NB4 (cell line): ENCODE results near the gene GAB2.

Experiments
- DNase-seq: peaks from one replicate; pipeline ENCODE4 v3.0.0; 2010; ENCODE audit warnings: low read depth
- H3K4me3 ChIP-seq: one replicate; pipeline ENCODE4 v1.5.1; 2011; ENCODE audit warnings: mild to moderate bottlenecking, low read depth, low read length, moderate library complexity
- MYC ChIP-seq: IDR thresholded peaks from 2 replicates; pipeline ENCODE4 v1.6.1; 2011; ENCODE audit warnings: low read depth, low read length
- POLR2A ChIP-seq: IDR thresholded peaks from 2 replicates; pipeline ENCODE4 v1.6.1; 2011; ENCODE audit warnings: mild to moderate bottlenecking; ENCODE audit not compliant: insufficient read length; ENCODE audit errors: extremely low read depth
- TF ChIP-seq, protein P1 (sequence below): IDR thresholded peaks from one replicate; pipeline ENCODE4 v1.5.1; 2012; ENCODE audit warnings: low read depth, low read length
- TF ChIP-seq, protein P2 (sequence below): IDR thresholded peaks from 2 replicates; pipeline ENCODE4 v1.6.1; 2011; ENCODE audit warnings: low read depth, low read length

Gene GAB2

GRCh38 chr11:78217650-78218541, 199.7 kb downstream of the GAB2 start:
- TF ChIP-seq, protein P1, sequence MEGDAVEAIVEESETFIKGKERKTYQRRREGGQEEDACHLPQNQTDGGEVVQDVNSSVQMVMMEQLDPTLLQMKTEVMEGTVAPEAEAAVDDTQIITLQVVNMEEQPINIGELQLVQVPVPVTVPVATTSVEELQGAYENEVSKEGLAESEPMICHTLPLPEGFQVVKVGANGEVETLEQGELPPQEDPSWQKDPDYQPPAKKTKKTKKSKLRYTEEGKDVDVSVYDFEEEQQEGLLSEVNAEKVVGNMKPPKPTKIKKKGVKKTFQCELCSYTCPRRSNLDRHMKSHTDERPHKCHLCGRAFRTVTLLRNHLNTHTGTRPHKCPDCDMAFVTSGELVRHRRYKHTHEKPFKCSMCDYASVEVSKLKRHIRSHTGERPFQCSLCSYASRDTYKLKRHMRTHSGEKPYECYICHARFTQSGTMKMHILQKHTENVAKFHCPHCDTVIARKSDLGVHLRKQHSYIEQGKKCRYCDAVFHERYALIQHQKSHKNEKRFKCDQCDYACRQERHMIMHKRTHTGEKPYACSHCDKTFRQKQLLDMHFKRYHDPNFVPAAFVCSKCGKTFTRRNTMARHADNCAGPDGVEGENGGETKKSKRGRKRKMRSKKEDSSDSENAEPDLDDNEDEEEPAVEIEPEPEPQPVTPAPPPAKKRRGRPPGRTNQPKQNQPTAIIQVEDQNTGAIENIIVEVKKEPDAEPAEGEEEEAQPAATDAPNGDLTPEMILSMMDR = no peak
- TF ChIP-seq MYC (no peak), POLR2A (no peak)
- TF ChIP-seq, protein P2, sequence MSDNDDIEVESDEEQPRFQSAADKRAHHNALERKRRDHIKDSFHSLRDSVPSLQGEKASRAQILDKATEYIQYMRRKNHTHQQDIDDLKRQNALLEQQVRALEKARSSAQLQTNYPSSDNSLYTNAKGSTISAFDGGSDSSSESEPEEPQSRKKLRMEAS = no peak
- DNase-seq = no peak
- H3K4me3 ChIP-seq = no peak overlapping the region

DNA sequence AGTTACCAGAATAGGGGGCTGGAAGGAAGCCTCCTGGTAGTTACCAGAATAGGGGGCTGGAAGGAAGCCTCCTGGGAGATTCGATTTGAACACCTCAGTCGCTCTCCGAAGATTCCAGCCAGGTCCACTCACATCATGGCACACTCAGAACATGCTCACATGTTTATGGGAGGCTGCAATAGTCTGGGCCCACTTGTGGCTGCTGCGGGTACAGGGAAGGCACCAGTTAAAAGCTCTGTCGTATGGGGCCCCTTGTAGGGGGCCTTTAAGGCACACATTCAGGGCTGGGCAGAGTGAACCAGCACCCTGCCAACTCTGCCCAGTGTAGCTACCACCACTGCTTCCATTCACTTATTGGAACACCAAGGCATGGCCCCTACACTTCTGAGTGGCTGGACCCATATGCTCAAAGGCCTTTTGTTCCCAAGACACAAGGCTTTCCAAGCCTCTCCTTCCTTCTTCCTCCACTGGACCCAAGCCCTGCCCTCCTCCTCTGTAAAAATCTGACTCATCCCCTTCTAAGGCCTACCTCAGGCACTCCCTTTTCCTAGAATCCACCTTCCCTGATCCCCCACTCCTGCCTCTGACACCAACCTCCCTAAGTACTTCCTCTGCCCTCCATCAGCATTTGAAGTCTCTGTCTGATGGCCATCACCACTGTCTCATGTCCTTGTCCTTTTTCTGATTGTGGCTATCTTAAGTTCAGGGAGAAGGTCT, 200.9 kb downstream of the GAB2 start:
- TF ChIP-seq POLR2A = no peak
- TF ChIP-seq, protein P1 = no peak
- no peak for TF ChIP-seq MYC
- TF ChIP-seq, protein P2 = no peak
- no peak for DNase-seq

DNA sequence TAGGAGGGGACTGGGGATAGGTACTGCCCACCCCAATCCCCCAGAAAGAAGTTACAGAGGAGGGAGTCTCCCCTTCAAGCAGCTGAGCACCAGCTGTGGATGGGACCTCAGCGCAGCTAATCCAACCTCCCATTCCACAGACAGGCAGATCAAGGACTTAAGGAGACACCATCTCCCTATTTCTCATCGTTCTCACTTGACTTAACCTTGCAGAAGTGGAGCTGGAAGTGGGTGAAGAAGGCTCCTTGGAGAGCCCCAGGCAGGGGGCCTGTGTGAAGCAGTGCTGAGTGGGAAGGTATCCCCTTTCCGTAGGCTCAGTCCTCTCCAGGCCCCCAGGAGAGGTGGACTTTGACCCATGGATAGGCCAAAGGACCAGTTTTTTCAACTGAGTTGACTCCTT, 201.6 kb downstream of the GAB2 start:
- no peak overlapping the region for H3K4me3 ChIP-seq
- TF ChIP-seq, protein P2 = no peak
- no peak for TF ChIP-seq POLR2A
- TF ChIP-seq, protein P1 = no peak
- TF ChIP-seq MYC = no peak
- no peak for DNase-seq

More for the DNA sequence above, 200.9 kb downstream of the GAB2 start:
- H3K4me3 ChIP-seq = no peak overlapping the region

DNA sequence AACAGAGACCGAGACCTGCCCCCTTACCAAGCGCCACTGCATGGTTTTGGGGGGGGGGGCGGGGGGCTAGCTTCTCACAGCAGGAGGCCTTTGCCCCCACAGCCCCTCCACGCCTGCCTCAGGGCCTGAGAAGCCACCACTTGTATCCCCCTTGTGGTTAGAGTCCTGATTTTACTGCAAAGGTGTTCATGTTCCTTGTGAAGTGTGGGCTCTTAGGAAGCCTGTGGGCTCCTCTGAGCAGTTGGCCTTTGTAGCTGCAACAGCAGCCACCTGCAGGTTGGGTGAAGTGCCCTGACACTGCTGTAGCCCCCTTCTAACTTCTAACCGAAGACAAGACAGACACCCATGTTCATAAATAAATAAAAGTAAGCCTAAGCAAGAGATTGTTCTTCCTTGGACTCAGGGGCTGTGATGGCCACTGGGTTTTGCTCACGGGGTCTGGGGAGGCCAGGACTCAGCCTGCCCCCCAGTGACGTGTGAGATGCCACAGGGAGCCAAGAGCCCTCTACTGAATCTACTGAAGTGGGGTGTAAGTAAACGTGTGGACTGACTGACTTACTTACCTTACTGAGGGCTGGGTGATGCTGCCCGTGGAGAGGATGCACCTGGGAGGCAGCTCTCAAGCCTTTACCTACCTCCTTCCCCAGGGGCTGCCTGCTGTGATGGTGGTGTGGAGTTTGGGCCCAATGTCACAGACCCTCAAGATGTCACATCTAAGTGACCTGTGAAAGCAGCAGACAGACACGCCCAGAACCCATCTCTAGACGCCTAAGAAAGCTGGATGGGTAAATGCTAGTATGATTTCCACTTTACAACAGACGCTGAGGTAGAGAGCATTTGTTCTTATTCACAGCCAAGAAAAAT, 203.1 kb downstream of the GAB2 start:
- no peak overlapping the region for H3K4me3 ChIP-seq
- no peak for DNase-seq
- TF ChIP-seq POLR2A = no peak
- TF ChIP-seq MYC = no peak
- TF ChIP-seq, protein P1 = no peak
- TF ChIP-seq, protein P2 = no peak

GRCh38 chr11:78213526-78214330, 203.9 kb downstream of the GAB2 start:
- no peak for DNase-seq

More at GRCh38 chr11:78213526-78214330, 203.9 kb downstream of the GAB2 start:
- TF ChIP-seq, protein P2 = no peak
- TF ChIP-seq MYC (no peak), POLR2A (no peak)
- TF ChIP-seq, protein P1 = no peak
- no peak overlapping the region for H3K4me3 ChIP-seq
